IPS-15b (cell line): ENCODE data around the gene EPO.

ENCODE experiments used
- H3K27me3 ChIP-seq: one replicate; pipeline ENCODE4 v1.6.1; 2013; ENCODE audit warnings: low read length; ENCODE audit not compliant: control insufficient read depth, insufficient read depth
- H3K36me3 ChIP-seq: one replicate; pipeline ENCODE4 v1.6.1; 2013; ENCODE audit warnings: low read length; ENCODE audit not compliant: control insufficient read depth, insufficient read depth
- H3K4me1 ChIP-seq: one replicate; pipeline ENCODE4 v1.6.1; 2013; ENCODE audit warnings: mild to moderate bottlenecking, low read length; ENCODE audit not compliant: control insufficient read depth, insufficient read depth
- H3K4me3 ChIP-seq: one replicate; pipeline ENCODE4 v1.5.1; 2013; ENCODE audit warnings: low read depth, low read length
- H3K9ac ChIP-seq: one replicate; pipeline ENCODE4 v1.6.1; 2013; ENCODE audit warnings: low read depth, mild to moderate bottlenecking, low read length
- H3K9me3 ChIP-seq: one replicate; pipeline ENCODE4 v1.6.1; 2013; ENCODE audit warnings: mild to moderate bottlenecking, low read length; ENCODE audit not compliant: control insufficient read depth, insufficient read depth

Gene EPO

GRCh38 chr7:100685049-100685605 lies 35.1 kb upstream of the EPO start:
- H3K9me3 ChIP-seq: no peaks in the 10 kb centered on the region
- H3K4me1 ChIP-seq: no peaks in the 10 kb centered on the region
- no peak overlapping the region for H3K4me3 ChIP-seq
- H3K9ac ChIP-seq: no peak overlapping the region
- no peaks in the 10 kb centered on the region for H3K27me3 ChIP-seq
- H3K36me3 ChIP-seq: peaks cover 89% of the 10 kb centered on the region

- H3K27me3 ChIP-seq: no peaks in the 10 kb centered on the region
- H3K4me1 ChIP-seq: no peaks in the 10 kb centered on the region
- peaks cover 86% of the 10 kb centered on the region for H3K36me3 ChIP-seq
- no peak overlapping the region for H3K4me3 ChIP-seq
- no peaks in the 10 kb centered on the region for H3K9me3 ChIP-seq
- no peak overlapping the region for H3K9ac ChIP-seq
These were observed 34.6 kb upstream of the EPO start for GRCh38 chr7:100685631-100686145.

- peaks cover 84% of the 10 kb centered on the region for H3K36me3 ChIP-seq
These were observed 34.0 kb upstream of the EPO start for GRCh38 chr7:100686201-100686821.

GRCh38 chr7:100686822-100687211 lies 33.5 kb upstream of the EPO start:
- H3K27me3 ChIP-seq: no peaks in the 10 kb centered on the region
- no peaks in the 10 kb centered on the region for H3K9me3 ChIP-seq
- H3K36me3 ChIP-seq: peaks cover 80% of the 10 kb centered on the region
- H3K4me3 ChIP-seq: no peak overlapping the region
- H3K4me1 ChIP-seq: peaks cover under 1% of the 10 kb centered on the region
- no peak overlapping the region for H3K9ac ChIP-seq

More at GRCh38 chr7:100686201-100686821, 34.0 kb upstream of the EPO start:
- H3K27me3 ChIP-seq: no peaks in the 10 kb centered on the region
- no peaks in the 10 kb centered on the region for H3K9me3 ChIP-seq
- no peak overlapping the region for H3K4me3 ChIP-seq
- H3K9ac ChIP-seq: no peak overlapping the region
- H3K4me1 ChIP-seq: no peaks in the 10 kb centered on the region

- Histone ChIP-seq H3K27me3 (no peaks in the 10 kb centered on the region), H3K36me3 (peaks cover 76% of the 10 kb centered on the region), H3K9me3 (no peaks in the 10 kb centered on the region), H3K4me1 (peaks cover 4% of the 10 kb centered on the region), H3K9ac (no peak overlapping the region), H3K4me3 (no peak overlapping the region)
These were observed 33.0 kb upstream of the EPO start for GRCh38 chr7:100687261-100687660.

- H3K9me3 ChIP-seq: no peaks in the 10 kb centered on the region
- no peak overlapping the region for H3K9ac ChIP-seq
- peaks cover 6% of the 10 kb centered on the region for H3K4me1 ChIP-seq
- no peaks in the 10 kb centered on the region for H3K27me3 ChIP-seq
- no peak overlapping the region for H3K4me3 ChIP-seq
- peaks cover 70% of the 10 kb centered on the region for H3K36me3 ChIP-seq
These were observed 32.4 kb upstream of the EPO start for GRCh38 chr7:100687751-100688300.

GRCh38 chr7:100688326-100688860 lies 31.9 kb upstream of the EPO start:
- H3K36me3 ChIP-seq: peaks cover 64% of the 10 kb centered on the region

GRCh38 chr7:100689230-100690135 lies 30.8 kb upstream of the EPO start:
- no peaks in the 10 kb centered on the region for H3K27me3 ChIP-seq
- peaks cover 54% of the 10 kb centered on the region for H3K36me3 ChIP-seq
- H3K4me3 ChIP-seq: no peak overlapping the region
- H3K9me3 ChIP-seq: no peaks in the 10 kb centered on the region
- H3K9ac ChIP-seq: no peak overlapping the region
- H3K4me1 ChIP-seq: peaks cover 6% of the 10 kb centered on the region

More at GRCh38 chr7:100688326-100688860, 31.9 kb upstream of the EPO start:
- no peak overlapping the region for H3K4me3 ChIP-seq
- no peak overlapping the region for H3K9ac ChIP-seq
- peaks cover 6% of the 10 kb centered on the region for H3K4me1 ChIP-seq
- H3K9me3 ChIP-seq: no peaks in the 10 kb centered on the region
- H3K27me3 ChIP-seq: no peaks in the 10 kb centered on the region

GRCh38 chr7:100691676-100692577 lies 28.3 kb upstream of the EPO start:
- H3K4me1 ChIP-seq: peaks cover 7% of the 10 kb centered on the region
- H3K9me3 ChIP-seq: no peaks in the 10 kb centered on the region
- no peaks in the 10 kb centered on the region for H3K27me3 ChIP-seq
- H3K9ac ChIP-seq: peak overlapping the region; percentile 87
- peaks cover 30% of the 10 kb centered on the region for H3K36me3 ChIP-seq
- peak overlapping the region; percentile 94 for H3K4me3 ChIP-seq

- H3K36me3 ChIP-seq: peaks cover 24% of the 10 kb centered on the region
- peak overlapping the region; percentile 87 for H3K9ac ChIP-seq
- H3K4me1 ChIP-seq: peaks cover 7% of the 10 kb centered on the region
These were observed 27.7 kb upstream of the EPO start for GRCh38 chr7:100692578-100692961.

More at GRCh38 chr7:100692578-100692961, 27.7 kb upstream of the EPO start:
- no peaks in the 10 kb centered on the region for H3K27me3 ChIP-seq
- no peaks in the 10 kb centered on the region for H3K9me3 ChIP-seq
- H3K4me3 ChIP-seq: peak overlapping the region; percentile 94
